ENCODE data around the gene PLPP1.
A peak's percentile ranks its signal among the peaks of the same experiment; 100 is the strongest.

PLPP1 gene

DNA sequence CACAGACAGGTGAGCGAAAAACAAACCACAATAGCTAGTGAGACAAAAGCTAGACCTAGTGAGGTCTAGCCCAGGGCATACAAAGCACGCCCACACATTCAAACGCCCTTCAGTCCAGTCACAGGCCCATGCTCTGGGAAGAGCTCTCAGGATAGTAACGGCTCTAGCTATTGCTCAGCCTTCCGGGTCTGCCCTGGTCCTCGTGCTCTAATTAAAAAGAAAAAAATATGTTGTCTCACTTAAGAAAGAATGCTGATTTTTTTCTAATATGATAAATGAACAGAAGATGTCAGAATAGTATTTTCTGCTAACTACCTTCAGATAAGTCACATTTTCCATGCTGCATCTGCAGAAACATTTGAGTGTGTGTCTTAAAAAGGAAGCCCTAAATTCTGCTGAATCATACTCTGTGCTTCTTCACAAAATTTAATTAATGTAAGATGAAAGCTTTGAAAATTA, 94.5 kb downstream of the PLPP1 start:
- H3K4me3 ChIP-seq (ENCODE audit: low read depth in 1 of 2, low read length in 2 of 2): no peak overlapping the region
- H3K9ac ChIP-seq (ENCODE audit: low read depth in 1 of 2, low read length in 2 of 2): no peak overlapping the region
- no peaks in the 10 kb centered on the region for H3K27me3 ChIP-seq (ENCODE audit: control insufficient read depth in 1 of 2, insufficient read depth in 2 of 2, low read length in 2 of 2)
- H3K27ac ChIP-seq (ENCODE audit: low read depth, low read length): no peak overlapping the region
- H3K9me3 ChIP-seq (ENCODE audit: control insufficient read depth in 1 of 2, low read length in 2 of 2): no peaks in the 10 kb centered on the region
- peaks cover 0 to 18% of the 10 kb centered on the region in 2 donors for H3K4me1 ChIP-seq (ENCODE audit: control insufficient read depth in 1 of 2, insufficient read depth in 2 of 2, low read length in 2 of 2)
- H3K36me3 ChIP-seq (ENCODE audit: control insufficient read depth in 1 of 2, insufficient read depth in 2 of 2, low read length in 2 of 2): peaks cover 16 to 21% of the 10 kb centered on the region in 2 donors

- Histone ChIP-seq H3K27ac (ENCODE audit: low read depth, low read length) (peak overlapping the region; percentile 59), H3K9ac (ENCODE audit: low read depth in 1 of 2, low read length in 2 of 2) (no peak overlapping the region)
Observed at GRCh38 chr5:55438998-55439397, 95.8 kb downstream of the PLPP1 start.

GRCh38 chr5:55437859-55438206, 96.9 kb downstream of the PLPP1 start:
- H3K4me3 ChIP-seq (ENCODE audit: low read depth in 1 of 2, low read length in 2 of 2): no peak overlapping the region
- no peaks in the 10 kb centered on the region for H3K9me3 ChIP-seq (ENCODE audit: control insufficient read depth in 1 of 2, low read length in 2 of 2)
- H3K27me3 ChIP-seq (ENCODE audit: control insufficient read depth in 1 of 2, insufficient read depth in 2 of 2, low read length in 2 of 2): no peaks in the 10 kb centered on the region
- H3K9ac ChIP-seq (ENCODE audit: low read depth in 1 of 2, low read length in 2 of 2): no peak overlapping the region
- peak overlapping the region; percentile 28 for H3K27ac ChIP-seq (ENCODE audit: low read depth, low read length)
- H3K36me3 ChIP-seq (ENCODE audit: control insufficient read depth in 1 of 2, insufficient read depth in 2 of 2, low read length in 2 of 2): peaks cover 16 to 21% of the 10 kb centered on the region in 2 donors
- H3K4me1 ChIP-seq (ENCODE audit: control insufficient read depth in 1 of 2, insufficient read depth in 2 of 2, low read length in 2 of 2): peaks cover 0 to 19% of the 10 kb centered on the region in 2 donors

More at GRCh38 chr5:55438998-55439397, 95.8 kb downstream of the PLPP1 start:
- peaks cover 16 to 21% of the 10 kb centered on the region in 2 donors for H3K36me3 ChIP-seq (ENCODE audit: control insufficient read depth in 1 of 2, insufficient read depth in 2 of 2, low read length in 2 of 2)
- no peak overlapping the region for H3K4me3 ChIP-seq (ENCODE audit: low read depth in 1 of 2, low read length in 2 of 2)
- no peaks in the 10 kb centered on the region for H3K27me3 ChIP-seq (ENCODE audit: control insufficient read depth in 1 of 2, insufficient read depth in 2 of 2, low read length in 2 of 2)
- no peaks in the 10 kb centered on the region for H3K9me3 ChIP-seq (ENCODE audit: control insufficient read depth in 1 of 2, low read length in 2 of 2)
- peaks cover 0 to 19% of the 10 kb centered on the region in 2 donors for H3K4me1 ChIP-seq (ENCODE audit: control insufficient read depth in 1 of 2, insufficient read depth in 2 of 2, low read length in 2 of 2)

- no peaks in the 10 kb centered on the region for H3K9me3 ChIP-seq (ENCODE audit: control insufficient read depth in 1 of 2, low read length in 2 of 2)
- no peak overlapping the region for H3K4me3 ChIP-seq (ENCODE audit: low read depth in 1 of 2, low read length in 2 of 2)
- peaks cover 0 to 19% of the 10 kb centered on the region in 2 donors for H3K4me1 ChIP-seq (ENCODE audit: control insufficient read depth in 1 of 2, insufficient read depth in 2 of 2, low read length in 2 of 2)
- H3K27me3 ChIP-seq (ENCODE audit: control insufficient read depth in 1 of 2, insufficient read depth in 2 of 2, low read length in 2 of 2): no peaks in the 10 kb centered on the region
- peak overlapping the region; percentile 28 for H3K27ac ChIP-seq (ENCODE audit: low read depth, low read length)
- H3K9ac ChIP-seq (ENCODE audit: low read depth in 1 of 2, low read length in 2 of 2): no peak overlapping the region
- H3K36me3 ChIP-seq (ENCODE audit: control insufficient read depth in 1 of 2, insufficient read depth in 2 of 2, low read length in 2 of 2): peaks cover 16 to 21% of the 10 kb centered on the region in 2 donors
Observed at GRCh38 chr5:55437452-55437851, 97.3 kb downstream of the PLPP1 start.

- Histone ChIP-seq H3K9me3 (ENCODE audit: control insufficient read depth in 1 of 2, low read length in 2 of 2) (no peaks in the 10 kb centered on the region), H3K4me3 (ENCODE audit: low read depth in 1 of 2, low read length in 2 of 2) (no peak overlapping the region), H3K4me1 (ENCODE audit: control insufficient read depth in 1 of 2, insufficient read depth in 2 of 2, low read length in 2 of 2) (peaks cover 15 to 26% of the 10 kb centered on the region in 2 donors), H3K36me3 (ENCODE audit: control insufficient read depth in 1 of 2, insufficient read depth in 2 of 2, low read length in 2 of 2) (peaks cover 20 to 23% of the 10 kb centered on the region in 2 donors), H3K9ac (ENCODE audit: low read depth in 1 of 2, low read length in 2 of 2) (no peak overlapping the region), H3K27me3 (ENCODE audit: control insufficient read depth in 1 of 2, insufficient read depth in 2 of 2, low read length in 2 of 2) (no peaks in the 10 kb centered on the region), H3K27ac (ENCODE audit: low read depth, low read length) (no peak overlapping the region)
Observed at GRCh38 chr5:55432549-55432948, 102.2 kb downstream of the PLPP1 start.

DNA sequence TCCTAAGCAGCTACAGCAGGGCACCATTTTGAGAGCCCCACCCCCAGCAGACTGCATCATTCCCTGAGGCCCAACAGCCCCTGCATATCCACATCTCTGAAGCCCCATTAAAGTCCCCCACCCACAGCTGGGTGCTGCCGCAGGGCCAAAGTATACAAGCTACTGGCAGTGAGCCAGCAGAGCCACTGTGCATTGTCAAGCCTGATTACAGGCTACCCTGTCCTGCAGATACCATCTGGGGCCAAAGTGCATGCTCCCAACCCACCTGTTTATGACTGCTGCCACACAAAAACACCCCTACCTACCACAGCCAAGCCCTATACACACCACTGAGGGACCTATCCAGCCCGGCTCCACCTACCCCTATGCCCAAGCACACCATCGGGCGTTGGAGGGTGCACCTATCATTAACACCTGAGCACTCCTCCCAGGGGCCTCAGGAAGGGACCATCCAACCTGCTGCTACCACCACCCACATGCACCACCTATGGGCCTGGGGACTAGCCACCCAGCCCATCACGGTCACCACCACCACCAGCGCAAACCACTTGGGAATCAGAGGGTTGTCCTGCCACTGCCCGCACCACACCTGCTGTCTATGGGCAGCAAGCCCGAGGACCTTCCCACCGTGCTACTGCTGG, 105.0 kb downstream of the PLPP1 start:
- Histone ChIP-seq H3K27me3 (ENCODE audit: control insufficient read depth in 1 of 2, insufficient read depth in 2 of 2, low read length in 2 of 2) (no peaks in the 10 kb centered on the region), H3K9me3 (ENCODE audit: control insufficient read depth in 1 of 2, low read length in 2 of 2) (no peaks in the 10 kb centered on the region), H3K27ac (ENCODE audit: low read depth, low read length) (no peak overlapping the region), H3K9ac (ENCODE audit: low read depth in 1 of 2, low read length in 2 of 2) (no peak overlapping the region), H3K36me3 (ENCODE audit: control insufficient read depth in 1 of 2, insufficient read depth in 2 of 2, low read length in 2 of 2) (peaks cover 20 to 33% of the 10 kb centered on the region in 2 donors), H3K4me1 (ENCODE audit: control insufficient read depth in 1 of 2, insufficient read depth in 2 of 2, low read length in 2 of 2) (peaks cover 21 to 31% of the 10 kb centered on the region in 2 donors), H3K4me3 (ENCODE audit: low read depth in 1 of 2, low read length in 2 of 2) (peak overlapping the region; percentile 35 to 36)

GRCh38 chr5:55429221-55429612, 105.5 kb downstream of the PLPP1 start:
- no peak overlapping the region for H3K9ac ChIP-seq (ENCODE audit: low read depth in 1 of 2, low read length in 2 of 2)
- no peaks in the 10 kb centered on the region for H3K9me3 ChIP-seq (ENCODE audit: control insufficient read depth in 1 of 2, low read length in 2 of 2)
- H3K4me3 ChIP-seq (ENCODE audit: low read depth in 1 of 2, low read length in 2 of 2): peak overlapping the region in 1 of 2 donors; percentile 35
- H3K27me3 ChIP-seq (ENCODE audit: control insufficient read depth in 1 of 2, insufficient read depth in 2 of 2, low read length in 2 of 2): no peaks in the 10 kb centered on the region
- peaks cover 21 to 31% of the 10 kb centered on the region in 2 donors for H3K4me1 ChIP-seq (ENCODE audit: control insufficient read depth in 1 of 2, insufficient read depth in 2 of 2, low read length in 2 of 2)
- H3K27ac ChIP-seq (ENCODE audit: low read depth, low read length): no peak overlapping the region
- H3K36me3 ChIP-seq (ENCODE audit: control insufficient read depth in 1 of 2, insufficient read depth in 2 of 2, low read length in 2 of 2): peaks cover 24 to 39% of the 10 kb centered on the region in 2 donors

DNA sequence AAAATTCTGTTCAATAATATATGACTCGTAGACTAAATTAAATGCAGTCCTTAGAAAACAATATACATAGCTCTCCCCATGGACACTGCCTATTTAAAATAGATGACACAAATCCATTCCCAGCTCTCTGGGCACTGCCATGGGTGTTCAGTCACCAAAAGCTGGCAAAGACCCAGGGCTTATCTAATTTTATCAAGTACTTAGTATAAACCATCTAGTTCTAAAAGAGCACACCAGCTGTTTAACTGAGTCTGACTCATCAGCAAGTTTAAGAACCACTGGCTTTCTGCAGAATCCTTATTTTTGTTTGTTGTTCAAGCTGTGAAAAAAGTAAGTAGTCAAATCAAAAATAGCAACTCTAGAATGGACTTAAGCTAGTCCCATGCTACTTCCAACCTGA, 107.6 kb downstream of the PLPP1 start:
- H3K9ac ChIP-seq (ENCODE audit: low read depth in 1 of 2, low read length in 2 of 2): no peak overlapping the region
- peaks cover 24 to 31% of the 10 kb centered on the region in 2 donors for H3K4me1 ChIP-seq (ENCODE audit: control insufficient read depth in 1 of 2, insufficient read depth in 2 of 2, low read length in 2 of 2)
- no peaks in the 10 kb centered on the region for H3K9me3 ChIP-seq (ENCODE audit: control insufficient read depth in 1 of 2, low read length in 2 of 2)
- H3K27me3 ChIP-seq (ENCODE audit: control insufficient read depth in 1 of 2, insufficient read depth in 2 of 2, low read length in 2 of 2): no peaks in the 10 kb centered on the region
- no peak overlapping the region for H3K27ac ChIP-seq (ENCODE audit: low read depth, low read length)
- no peak overlapping the region for H3K4me3 ChIP-seq (ENCODE audit: low read depth in 1 of 2, low read length in 2 of 2)
- H3K36me3 ChIP-seq (ENCODE audit: control insufficient read depth in 1 of 2, insufficient read depth in 2 of 2, low read length in 2 of 2): peaks cover 37 to 56% of the 10 kb centered on the region in 2 donors

GRCh38 chr5:55426455-55426854, 108.3 kb downstream of the PLPP1 start:
- no peak overlapping the region for H3K27ac ChIP-seq (ENCODE audit: low read depth, low read length)

DNA sequence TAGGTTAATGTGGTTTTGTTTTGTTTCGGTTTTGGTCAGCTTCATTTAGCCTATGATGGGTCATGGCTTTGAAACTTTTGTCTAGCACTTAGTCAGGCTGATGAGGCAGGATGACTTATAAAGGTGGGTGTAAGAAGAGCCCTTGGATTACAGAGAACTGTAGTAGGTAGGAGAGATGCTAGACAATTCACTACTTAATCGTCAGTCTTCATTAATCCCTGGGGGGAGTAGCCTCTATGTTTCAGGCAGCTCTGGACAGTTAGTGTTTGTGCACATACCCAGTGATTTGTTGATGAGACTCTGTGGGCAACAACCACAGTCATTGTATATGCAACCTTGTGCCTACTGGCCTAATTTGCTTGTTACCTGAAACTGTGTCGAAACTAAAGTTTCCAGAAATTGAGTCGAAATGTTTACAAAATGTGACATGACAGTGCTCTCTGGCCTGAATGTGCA, 113.7 kb downstream of the PLPP1 start:
- H3K27ac ChIP-seq (ENCODE audit: low read depth, low read length): no peak overlapping the region
- peaks cover 9 to 15% of the 10 kb centered on the region in 2 donors for H3K4me1 ChIP-seq (ENCODE audit: control insufficient read depth in 1 of 2, insufficient read depth in 2 of 2, low read length in 2 of 2)
- no peak overlapping the region for H3K4me3 ChIP-seq (ENCODE audit: low read depth in 1 of 2, low read length in 2 of 2)
- no peak overlapping the region for H3K9ac ChIP-seq (ENCODE audit: low read depth in 1 of 2, low read length in 2 of 2)
- H3K36me3 ChIP-seq (ENCODE audit: control insufficient read depth in 1 of 2, insufficient read depth in 2 of 2, low read length in 2 of 2): peaks cover 22 to 49% of the 10 kb centered on the region in 2 donors
- H3K27me3 ChIP-seq (ENCODE audit: control insufficient read depth in 1 of 2, insufficient read depth in 2 of 2, low read length in 2 of 2): no peaks in the 10 kb centered on the region
- no peaks in the 10 kb centered on the region for H3K9me3 ChIP-seq (ENCODE audit: control insufficient read depth in 1 of 2, low read length in 2 of 2)

More at GRCh38 chr5:55426455-55426854, 108.3 kb downstream of the PLPP1 start:
- H3K4me3 ChIP-seq (ENCODE audit: low read depth in 1 of 2, low read length in 2 of 2): no peak overlapping the region
- H3K4me1 ChIP-seq (ENCODE audit: control insufficient read depth in 1 of 2, insufficient read depth in 2 of 2, low read length in 2 of 2): peaks cover 25 to 32% of the 10 kb centered on the region in 2 donors
- no peak overlapping the region for H3K9ac ChIP-seq (ENCODE audit: low read depth in 1 of 2, low read length in 2 of 2)
- H3K27me3 ChIP-seq (ENCODE audit: control insufficient read depth in 1 of 2, insufficient read depth in 2 of 2, low read length in 2 of 2): no peaks in the 10 kb centered on the region
- H3K9me3 ChIP-seq (ENCODE audit: control insufficient read depth in 1 of 2, low read length in 2 of 2): no peaks in the 10 kb centered on the region
- peaks cover 37 to 58% of the 10 kb centered on the region in 2 donors for H3K36me3 ChIP-seq (ENCODE audit: control insufficient read depth in 1 of 2, insufficient read depth in 2 of 2, low read length in 2 of 2)

Data from duodenal mucosa (tissue), 2 donors.